GM18507 (cell line): ENCODE results near the gene ADAM19.
A peak's percentile ranks its signal among the peaks of the same experiment; 100 is the strongest.

ENCODE experiments used
- DNase-seq: peaks from one replicate; pipeline ENCODE4 v3.0.0; 2011; ENCODE audit warnings: low read depth; ENCODE audit not compliant: insufficient read length; ENCODE audit errors: extremely low spot score
- FAIRE-seq: peaks from 2 replicates; lab custom pipeline; 2011; peaks lifted over from hg19 to GRCh38; lab: Jason Lieb, UNC

The ADAM19 gene

DNA sequence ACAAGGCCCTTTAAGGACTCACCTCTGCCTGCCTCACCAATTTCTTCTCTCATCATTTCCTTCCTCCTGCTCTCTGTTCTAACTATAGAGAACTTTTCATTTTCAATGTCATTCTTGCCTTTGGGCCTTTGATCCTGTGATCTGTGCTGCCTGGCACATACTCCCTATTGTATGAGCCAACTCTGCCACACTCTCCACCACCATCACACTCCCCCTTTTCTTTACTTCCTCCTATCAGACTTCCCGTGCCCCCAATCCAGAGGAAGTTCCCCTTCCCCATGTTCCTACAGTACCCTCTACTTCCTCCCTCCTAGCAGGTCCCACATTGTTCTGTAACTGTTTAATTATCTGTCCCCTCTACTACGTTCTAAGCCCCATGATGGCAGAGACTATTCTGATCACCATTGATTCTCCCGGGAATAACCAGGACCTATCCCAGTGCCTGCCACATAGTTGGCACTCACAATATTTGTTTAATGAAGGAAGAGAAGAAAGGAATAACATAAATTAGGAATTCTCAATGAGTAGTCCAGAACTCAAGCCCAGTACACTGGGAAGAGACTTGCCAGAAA lies 27.5 kb downstream of the ADAM19 start:
- no peak for DNase-seq
- no peak for FAIRE-seq

DNA sequence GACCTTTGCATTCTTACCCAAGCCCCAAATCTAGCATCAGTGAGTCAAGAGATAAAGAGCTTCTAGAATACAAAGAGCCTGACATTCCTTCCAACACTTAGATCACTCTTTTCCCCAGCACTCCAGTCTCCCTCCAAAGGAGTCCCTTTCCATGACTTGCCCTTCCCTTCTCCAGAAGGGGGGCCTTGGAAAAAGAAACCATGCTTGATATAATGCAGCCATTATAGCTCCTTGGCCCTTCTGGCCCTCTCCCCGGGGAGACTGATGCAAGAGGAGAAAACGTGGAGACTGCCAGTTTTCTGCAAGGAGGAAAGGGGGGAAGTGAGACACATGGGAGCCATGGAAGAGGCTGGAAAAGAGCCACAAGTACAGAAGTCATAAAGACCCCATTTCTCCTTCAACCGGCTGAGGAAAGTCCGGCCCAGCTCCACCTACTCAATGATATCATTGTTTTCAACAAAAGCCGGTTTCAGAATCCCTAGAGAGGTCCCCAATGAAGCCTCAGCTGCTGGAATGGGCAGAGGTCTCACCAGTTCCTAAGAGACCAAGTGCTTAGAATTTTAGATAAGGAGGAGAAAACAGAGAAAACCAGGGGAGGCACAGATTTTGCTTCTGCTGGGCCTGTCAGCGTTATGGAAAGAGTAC lies 29.0 kb downstream of the ADAM19 start:
- DNase-seq (no peak), FAIRE-seq (no peak)

DNA sequence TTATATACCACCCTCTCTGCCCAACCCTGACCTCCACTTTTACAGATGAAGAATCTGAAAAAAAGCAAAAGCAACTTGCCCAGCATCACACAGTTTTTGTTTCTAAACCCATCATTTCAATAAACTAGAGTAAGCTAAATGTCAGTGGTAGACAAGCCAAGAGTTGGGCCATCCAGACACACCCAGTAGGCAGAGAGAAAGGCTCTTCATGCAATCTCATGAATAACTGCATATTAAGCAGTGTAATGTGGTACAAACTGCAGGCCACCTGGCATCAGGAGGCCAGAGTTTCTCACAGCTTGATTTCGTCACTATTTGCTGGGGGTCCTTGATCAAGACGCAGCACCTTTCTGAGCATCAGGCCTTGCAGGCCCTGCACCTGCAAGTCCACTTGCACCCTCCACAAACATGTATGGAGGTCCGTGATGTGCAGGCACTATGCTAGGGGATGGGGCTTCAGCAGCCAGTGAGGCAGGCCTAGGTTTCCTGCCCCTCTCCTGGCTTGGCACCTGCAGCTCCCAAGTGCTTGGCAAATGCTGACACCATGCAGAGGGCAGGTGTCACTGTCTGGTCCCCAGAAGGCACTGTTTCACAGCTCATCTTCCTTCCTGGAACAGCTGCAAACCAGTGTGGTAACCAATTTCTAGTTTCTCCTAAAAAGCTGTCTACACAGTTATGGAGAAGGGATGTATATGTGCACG lies 29.8 kb downstream of the ADAM19 start:
- DNase-seq (no peak), FAIRE-seq (no peak)

DNA sequence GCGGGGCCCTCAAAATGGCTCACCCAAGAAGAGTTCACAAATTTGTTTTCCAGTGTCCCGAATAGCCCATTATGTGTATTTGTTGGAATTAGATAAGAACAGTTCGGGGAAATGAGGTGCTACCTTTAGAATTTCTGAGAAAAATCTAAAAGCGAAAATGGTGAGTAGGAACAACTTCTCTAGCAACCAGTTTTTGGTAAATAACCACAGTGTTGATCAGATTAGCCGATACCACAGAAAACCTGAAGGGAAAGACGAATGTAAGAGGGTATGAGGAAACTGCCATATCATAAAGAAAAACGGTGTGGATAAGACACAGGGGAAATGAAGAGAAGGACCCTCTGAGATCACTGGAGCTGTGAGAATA lies 31.0 kb downstream of the ADAM19 start:
- FAIRE-seq, result no peak
- no peak for DNase-seq

DNA sequence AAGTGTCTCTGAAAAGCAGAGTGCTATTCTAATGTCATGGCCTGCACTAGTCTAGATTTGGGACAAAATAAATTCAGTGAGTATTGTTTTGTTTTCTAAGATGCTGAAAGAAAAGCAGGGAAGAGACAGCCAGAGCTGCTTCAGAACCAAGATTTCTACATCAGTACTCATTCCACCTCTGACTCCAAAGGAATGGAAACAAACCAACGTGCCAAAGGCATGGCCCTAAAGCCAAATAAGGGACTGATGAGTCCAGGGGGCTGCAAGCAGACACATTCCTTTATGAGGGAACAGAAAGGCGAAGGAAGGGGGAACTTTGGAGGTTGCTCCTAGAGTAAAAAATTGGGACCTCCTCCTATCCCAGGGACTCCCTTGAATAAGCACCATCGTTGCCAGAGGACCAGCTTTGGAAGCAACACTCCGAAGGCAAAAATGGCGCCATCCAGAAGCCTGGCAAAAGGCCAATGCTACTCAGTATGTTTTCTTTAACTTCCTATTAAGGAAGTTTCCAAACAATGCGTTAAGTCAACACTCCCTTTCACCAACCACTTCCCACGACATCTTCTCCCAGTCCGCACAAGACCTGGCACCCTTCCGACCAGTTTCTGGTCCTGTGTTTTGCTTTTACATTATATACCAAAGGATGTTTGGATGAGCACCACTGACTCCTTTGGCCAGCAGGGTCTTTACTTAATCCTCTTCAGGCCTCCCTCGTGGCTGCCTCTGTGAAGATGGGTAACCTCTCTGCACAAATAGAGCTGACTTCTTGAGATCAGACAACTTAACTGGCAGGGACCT lies 31.6 kb downstream of the ADAM19 start:
- no peak for FAIRE-seq

DNA sequence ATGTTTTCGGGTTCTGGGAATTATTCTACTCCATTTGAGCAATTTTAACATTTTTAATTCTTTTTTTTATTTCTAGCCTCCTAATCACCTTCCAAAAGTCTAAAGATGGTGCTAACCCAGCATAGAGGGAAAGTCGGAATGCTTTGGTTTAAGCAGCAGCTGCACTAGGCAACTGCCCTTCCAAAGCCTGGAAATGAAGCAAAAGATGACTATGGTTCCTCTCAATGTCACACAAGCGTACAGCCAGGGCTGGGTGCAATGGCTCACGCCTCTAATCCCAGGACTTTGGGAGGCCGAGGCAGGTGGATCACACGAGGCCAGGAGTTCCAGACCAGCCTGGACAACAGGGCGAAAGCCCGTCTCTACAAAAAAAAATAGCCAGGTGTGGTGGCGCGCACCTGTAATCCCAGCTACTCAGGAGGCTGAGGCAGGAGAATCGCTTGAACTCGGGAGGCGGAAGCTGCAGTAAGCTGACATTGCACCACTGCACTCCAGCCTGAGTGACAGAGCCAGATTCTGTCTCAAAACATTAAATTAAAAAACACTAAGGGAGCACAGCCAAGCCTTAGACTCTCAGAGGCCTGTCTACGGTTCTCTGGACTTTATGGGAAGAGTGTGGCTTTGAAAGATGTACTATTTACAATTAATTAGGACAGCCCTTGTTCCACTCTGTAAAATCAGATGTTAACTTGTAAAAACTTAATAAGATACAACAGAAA lies 33.1 kb downstream of the ADAM19 start:
- FAIRE-seq (no peak), DNase-seq (no peak)

More for the DNA sequence above, 31.6 kb downstream of the ADAM19 start:
- no peak for DNase-seq

DNA sequence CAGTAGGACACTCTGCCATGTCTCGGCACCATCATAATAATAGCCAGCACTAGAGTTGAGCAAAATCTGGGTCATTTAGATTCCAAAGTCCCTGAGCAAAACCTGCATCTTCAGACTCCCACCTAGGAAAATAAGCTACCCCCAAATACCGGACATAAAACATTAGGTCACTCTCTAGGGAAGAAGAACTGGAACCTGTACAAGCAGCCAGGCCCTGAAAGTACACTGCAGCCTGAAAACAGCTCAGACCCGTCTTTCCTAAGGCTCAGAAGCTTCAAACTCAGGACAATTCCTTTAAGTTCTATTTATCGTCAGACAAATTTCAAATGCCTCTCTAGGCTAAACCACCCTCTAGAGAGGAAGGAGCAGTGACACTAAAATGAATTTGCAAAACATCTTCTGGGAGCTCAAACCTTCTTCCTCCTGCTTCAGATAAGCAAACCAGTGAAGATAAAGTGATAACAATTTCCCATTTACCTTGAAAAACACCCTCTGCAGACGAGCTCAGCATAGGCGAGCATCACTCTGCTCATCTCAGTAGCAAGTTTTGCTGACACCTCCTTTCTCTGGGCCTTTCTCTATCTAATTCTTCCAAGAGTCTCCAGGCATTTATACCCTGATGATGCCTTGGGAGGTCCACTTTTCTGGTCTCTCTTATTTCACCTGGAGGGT lies 34.0 kb downstream of the ADAM19 start:
- FAIRE-seq (no peak), DNase-seq (no peak)

DNA sequence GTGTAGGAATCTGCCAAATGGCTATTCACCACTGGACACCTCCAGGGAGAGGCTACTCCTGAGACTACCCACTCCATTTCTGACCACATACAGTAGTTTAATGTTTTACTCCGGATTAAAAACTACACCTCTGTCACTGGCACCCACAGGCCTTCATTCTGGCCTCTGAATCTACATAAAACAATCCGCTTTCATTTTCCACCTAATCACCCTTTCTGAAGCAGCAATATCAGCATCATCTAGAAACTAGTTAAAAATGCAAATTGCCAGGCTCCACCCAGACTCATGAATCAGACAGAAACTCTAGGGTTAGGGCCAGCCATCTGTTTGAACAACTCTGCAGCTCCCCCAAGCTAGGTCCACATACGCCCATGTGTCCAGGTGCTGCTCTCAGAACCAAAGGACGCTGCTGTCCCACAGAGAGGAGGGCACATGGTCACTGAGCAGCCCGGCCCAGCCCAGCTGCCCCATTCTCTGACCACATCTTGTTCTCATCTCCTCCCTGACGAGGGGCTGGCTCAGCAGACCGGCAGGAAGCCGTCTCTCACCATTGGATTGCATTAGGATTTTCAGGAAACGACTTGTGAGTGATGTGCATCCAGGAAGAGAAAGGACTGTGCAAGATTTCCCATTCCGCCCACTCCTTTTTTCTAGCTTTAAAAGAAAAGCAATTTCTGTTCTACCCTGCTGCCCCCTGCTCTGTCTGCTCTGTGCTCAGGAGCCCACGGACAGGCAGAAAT lies 34.7 kb downstream of the ADAM19 start:
- FAIRE-seq (peak; percentile 99), DNase-seq (peak; percentile 59)

DNA sequence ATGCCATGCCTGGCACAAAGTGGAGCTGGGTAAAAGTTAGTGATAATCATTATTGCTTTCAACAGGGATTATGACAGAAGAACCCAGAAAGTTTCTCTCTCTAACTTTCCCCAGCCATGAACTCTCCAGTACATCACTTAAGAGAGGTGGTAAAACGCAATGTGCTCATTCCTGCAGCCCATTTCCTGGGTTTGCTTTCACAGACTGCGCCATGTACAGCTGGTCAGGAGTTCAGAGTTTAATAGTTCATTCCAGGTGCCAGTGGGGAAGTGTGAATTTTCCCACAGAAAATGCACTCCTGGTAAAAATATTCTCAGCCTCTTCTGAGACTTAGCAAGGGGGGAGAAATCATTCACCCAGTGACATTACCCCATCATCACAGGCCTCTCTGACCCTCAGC lies 35.5 kb downstream of the ADAM19 start:
- FAIRE-seq (no peak), DNase-seq (no peak)

DNA sequence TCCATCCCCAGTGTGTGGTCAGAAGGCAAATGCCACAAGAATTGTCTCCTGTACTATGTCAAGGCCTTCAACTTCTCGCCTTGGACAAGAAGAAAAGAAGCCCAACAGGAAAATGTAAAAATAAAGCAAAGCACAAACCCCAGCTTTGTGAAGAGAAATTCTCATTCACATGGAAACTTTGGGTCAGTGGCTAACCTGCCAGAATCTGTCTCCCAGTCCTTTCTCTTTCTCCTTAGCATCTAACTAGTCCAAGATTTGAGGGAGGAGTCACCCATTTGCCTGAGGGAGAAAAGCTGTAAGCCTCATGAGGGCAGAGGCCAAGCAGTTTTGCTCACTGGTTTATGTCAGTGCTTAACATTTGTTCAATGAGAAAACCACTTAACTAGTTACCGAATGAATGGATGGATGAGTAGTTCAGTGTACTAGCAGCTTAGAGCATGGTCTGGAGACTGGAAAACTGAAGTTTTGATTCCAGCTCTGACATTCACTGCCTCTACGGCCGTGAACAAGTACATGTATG lies 36.0 kb downstream of the ADAM19 start:
- DNase-seq (no peak), FAIRE-seq (no peak)

DNA sequence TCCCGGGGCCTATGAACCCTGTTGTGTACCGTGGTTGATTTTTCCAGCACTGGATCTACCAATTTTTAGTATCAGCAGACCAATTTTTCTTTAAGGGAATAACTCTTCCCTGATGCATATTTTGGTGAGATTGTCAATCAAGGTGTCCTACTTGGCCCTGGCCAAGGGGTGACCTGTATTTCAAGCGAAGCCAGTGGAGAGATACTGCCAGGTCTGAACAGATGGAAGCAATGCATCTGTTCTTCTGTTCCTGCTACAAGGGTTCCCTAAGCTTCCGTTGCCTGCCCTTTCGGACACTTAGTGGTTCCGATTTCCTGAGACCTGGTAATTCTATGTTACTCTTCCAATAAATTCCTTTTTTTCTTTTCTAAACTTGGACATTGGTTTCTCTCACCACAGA lies 37.3 kb downstream of the ADAM19 start:
- FAIRE-seq (no peak), DNase-seq (no peak)

DNA sequence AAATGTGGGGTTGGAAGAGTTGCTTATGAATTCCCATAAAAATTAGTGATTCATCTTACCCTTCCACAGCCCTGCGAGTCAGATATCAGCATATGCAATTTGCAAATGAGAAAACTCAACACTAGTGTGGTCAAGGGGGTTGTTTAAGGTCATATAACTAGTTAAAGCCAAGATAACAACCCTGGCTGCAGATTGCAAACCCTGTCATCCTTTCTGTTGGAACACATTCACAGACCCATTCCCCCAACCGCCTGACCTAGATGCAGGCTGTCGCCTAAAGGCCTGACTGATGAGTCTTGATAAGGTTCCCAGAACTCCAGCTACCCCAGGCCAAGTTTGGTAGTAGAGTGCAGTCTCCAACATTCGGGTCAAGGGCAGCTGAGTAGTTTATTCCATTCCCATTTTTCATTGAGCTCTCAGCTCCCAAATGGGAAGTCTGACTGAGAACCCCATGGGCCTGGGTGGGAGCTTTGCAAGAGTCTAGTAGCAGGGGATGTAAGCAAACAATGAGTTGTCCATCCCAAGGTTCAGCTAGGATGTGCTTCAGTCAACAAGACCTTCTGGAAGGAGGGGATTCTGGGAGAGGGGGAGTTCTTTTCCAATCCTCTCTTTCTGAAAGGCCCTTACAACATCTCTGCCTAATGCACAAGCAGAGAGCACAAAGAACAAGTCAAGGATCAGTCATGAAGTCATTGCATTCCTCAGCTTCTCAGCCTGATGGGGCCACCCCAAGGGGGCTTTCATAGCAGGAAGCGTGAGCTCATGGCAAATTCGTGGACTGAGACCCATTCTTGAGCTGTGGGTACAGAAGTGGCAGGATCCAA lies 40.3 kb downstream of the ADAM19 start:
- no peak for DNase-seq
- no peak for FAIRE-seq

DNA sequence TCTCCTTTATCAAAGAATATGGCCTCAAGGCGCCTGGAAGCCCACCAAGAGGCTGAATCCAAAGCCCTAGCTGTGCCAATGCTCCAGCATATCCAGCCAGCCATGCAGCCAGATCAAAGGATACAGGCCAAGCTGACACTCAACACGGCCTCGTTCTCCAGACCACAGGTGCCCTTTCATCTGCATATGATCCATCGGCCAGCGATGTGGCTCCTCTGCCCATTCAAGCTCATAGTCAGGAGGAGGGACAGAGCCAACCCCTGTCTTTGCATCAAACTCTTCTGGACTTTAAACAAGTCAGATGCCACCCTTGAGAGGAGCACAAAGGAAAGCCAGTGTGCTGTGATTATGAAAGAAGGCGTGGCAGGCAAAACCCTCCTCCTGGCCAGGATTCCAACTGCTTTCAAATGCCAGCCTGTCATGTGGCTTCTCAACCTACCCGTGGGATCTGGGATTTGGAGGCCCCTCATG lies 42.5 kb downstream of the ADAM19 start:
- DNase-seq (no peak), FAIRE-seq (no peak)

DNA sequence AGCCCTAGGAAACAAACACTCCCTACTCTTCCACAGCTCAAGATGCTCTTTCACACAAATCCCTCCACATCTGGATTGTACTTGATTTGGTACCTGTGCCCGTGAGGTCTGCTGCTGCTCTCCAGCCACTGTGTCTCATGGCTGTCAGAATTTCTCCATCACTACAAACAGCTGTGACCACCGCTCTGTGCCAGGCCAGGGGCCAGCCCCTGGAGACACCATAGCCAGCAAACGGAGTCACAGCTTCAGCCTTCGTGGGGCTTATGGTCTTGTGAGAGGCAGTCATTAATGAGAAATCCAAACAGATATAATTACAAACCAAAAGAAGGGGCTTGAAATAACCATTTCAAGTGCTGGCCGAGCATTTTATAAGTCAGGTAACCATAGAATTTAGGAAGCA lies 43.6 kb downstream of the ADAM19 start:
- DNase-seq (no peak), FAIRE-seq (no peak)

DNA sequence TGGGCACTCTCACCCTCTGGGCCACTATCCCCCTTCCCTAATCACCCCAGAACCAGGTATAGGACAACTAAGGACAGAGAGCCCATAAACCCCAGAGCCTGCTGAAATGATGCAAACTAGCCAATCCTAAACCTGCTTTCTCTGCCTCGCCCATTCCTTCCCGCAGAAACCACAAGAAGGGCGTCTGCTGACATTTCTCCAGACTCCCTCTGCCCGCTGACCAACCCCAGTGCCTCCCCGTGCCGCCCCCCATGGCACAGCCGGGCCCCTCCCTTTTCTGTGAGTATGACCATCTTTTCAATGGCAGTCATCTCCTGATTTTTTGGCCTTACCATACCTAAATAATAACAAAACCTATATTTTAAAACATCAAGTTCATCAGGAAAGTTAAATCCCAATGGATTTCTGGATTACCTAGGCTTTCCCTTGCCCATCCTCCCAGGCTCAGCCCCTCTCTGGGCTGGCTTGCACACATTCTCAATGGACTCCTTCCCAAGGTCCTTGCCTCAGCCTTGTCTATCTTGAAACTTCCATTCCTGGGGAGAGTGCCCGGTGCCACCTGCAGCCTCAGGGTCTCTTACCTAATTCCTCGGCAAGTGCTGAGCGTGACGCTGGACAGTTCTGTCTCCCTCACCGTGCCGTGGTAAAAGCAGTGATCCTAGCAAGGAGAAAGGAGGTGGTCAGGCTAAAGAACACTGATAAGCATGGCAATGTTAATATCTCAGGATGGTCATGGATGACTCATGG lies 45.2 kb downstream of the ADAM19 start:
- FAIRE-seq (no peak), DNase-seq (no peak)

DNA sequence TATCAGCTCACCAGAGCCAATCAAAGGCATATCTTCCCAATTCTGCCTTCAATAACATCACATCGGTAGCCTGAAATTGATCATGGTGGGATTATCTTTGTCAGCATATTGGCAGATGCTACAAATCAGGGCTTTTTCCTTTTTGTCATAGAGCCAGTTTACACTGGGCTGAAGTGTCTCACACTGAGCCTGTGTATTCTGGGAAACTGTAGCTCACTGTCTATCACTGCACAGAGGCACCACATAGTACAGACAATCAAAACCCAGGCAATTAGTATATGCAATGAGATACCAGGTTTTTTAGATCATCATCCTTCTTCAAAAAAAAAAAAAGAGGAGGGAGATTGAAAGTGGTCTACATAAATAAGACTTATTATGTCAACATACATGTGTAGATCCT lies 46.6 kb downstream of the ADAM19 start:
- DNase-seq, result no peak
- no peak for FAIRE-seq
